Activated T-helper 1 cell treated with Interleukin-2 at 50 U/mL for 16 hours (primary cell): ENCODE results near the gene NPTXR.

Source experiments
- DNase-seq: peaks from one replicate; pipeline ENCODE4 v3.0.0-alpha.2; 2020; ENCODE audit warnings: low read depth

The NPTXR gene

DNA sequence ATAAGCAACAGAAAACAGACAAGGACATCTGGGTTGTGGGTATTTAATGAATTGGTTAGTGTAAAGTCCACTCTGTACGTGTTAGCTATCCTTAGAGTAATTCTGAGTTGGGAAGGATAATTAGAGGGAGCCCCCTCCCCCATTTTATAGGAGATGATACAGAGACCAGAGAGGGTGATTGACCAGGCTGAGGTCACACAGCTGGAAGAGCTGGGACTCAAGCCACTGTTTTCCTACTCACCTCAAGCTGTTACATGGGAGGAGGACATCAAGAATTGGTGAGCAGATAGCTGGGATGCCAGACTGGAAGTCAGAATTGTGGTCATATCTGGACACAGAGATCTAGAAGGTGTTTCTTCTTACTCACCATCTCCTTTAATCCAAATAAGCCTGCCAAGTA, 8.7 kb upstream of the NPTXR start:
- no peak for DNase-seq

DNA sequence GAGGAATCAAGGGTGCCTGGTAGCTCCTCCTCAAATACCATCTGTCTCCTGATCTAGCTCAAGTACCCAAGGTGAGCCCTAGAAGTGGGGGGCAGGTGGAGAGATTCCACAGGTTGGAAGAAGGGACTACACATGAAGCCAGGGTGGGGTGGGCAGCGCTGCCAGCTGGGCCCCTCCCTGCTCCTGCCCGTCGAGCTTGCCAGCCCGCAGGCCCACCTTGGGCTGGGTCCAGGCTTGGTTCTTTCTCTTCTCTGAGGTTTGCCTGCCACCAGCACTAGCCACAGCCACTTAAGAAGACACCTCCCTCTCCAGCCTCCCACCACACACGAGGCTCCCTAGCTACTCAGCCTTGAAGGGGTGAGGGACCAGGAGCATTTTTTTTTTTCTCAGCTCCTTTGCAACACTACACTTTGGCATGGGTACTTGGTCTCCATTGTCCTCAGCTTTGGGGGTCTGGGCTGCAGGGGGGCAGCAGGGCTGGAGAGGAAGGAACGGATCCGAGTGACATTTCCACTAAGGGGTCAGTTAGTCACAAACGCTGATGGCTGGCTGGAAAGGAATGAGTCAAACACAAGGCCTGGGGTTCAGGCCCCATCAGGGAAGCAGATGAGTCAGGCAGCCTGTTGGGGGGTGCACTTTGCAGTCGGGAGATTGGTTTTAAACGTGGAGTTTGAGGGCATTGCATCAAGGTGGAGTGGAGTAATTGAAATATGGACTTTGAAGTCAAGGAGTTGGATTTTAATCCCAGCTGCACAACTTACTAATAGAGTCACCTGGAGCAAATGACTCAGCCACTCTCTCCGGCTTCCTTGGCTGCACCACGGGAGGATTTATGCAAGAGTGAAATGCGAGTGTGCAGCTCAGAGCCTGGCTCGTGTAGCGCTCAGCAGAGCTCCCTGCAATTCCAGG, 7.4 kb upstream of the NPTXR start:
- no peak for DNase-seq

DNA sequence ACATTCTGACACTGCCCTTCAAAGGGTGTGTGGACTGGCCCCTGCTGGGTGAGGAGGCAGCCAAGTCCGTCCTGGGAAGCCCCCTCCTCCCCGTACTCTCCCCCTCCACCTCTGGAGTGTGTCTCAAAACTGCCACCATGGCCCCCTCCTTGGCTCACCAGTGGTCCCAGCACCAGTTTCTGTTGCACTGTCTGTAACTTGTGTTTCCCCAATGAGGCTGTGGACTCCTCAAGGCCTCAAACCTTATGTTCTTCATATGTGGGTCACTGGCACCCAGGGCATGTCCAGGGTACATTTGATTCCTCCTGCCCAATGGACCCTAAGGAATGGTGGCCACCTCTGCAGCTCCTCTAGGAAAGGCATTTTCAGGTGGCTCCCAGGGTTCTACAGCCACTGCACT, 6.6 kb upstream of the NPTXR start:
- DNase-seq, result no peak

DNA sequence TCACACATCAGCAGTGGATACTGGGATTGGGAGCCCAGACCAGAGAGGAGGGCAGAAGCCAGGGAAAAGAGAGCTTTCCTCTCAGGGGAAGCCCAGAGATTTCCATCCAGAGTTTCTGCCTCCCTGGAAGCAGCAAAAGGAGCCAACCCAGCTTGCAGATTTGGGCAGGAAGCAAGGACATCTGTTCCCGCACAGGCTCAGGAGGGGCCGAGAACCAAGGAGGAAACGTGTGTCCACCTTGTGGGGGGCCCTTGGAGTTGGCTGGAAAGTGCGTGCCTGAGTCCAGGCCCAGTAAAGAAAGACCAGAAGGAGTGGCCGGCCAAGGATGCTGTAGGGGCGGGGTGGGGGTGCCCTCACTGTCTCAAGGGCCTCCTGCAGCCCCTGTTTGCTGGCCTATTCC, 6.0 kb upstream of the NPTXR start:
- DNase-seq, result no peak

DNA sequence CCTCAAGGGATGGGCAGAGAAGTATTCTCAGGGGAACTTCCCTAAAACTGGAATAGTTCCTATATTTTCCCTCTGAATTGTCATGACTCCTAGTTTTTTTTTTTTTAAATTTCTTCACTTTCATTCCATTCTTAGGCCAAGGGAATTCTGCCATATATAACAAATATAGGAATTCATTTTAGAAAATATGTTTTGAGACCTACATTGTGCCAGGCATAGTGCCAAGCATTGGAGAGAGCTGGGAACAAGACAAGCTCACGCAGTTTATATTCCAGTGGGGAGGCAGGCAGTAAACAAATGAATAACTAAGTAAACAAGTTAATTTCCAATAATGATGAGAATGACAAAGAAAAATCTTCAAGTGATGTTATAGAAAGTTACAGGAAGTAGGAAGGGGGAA, 2.6 kb upstream of the NPTXR start:
- DNase-seq, result no peak

DNA sequence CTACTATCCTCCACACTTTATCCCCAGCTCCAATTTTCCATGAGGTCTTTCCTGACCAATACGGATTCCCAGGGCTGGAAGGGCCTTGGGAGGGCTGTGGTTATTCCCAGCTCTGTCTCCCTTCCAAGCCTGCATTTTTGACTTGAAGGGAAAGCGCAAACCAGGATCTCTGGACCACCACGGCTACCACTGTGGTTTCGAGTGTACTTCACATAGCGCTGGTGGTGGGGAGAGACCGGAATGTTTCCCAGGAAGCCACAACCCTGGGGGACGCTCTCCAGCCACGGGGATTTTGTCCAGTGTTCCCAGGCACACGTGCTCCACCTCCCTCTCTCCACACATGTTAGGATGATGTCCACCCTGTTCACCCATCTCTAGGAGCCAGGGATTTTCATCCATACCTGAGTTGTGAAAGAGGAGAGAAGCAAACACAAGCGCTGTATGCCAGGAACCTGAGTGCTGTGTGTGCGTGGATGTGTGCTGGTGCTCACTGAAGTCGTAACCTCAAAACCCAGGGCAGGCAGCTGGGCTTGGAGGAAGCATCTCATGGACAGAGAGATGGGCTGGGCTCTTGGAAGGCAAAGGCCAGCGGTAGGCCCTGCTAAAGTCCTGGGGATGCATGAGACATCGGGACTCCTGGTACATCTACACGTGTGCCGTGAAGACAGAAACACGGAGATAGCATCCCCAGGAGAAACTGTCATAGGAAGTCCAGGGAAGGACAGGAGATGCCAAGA, 1.3 kb upstream of the NPTXR start:
- DNase-seq, result no peak

DNA sequence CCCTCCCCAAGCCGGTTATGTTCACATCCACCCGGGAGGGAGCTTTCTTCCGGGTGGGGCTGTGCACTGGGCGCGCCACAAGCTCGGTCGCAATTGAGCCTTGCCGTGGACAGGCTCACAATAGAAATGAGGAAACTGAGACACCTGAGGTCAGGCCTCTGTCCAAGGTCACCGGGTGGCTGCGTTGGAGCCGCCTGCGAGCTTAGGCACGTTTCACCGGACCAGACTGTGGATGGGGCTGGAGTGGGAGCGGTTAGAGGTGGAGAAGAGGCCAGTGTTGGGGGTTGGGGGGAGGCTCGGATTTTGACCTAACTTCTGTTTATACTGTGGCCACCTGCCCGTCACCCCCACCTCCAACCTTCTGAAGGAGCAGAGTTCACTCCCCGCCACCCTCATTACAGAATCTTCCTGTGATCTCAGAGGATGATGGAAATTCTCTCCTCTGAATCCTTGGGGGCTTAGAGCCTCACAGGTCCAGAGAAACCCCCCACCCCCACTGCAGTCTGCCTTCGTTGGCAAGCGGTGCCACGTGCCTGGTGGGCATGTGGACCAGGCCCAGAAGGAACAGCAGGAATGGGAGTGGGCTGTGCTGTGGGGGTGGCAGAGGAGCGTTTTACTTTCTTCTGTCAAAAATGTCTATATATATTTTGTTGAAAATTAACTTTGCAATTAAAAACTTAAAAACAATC, 631 bp upstream of the NPTXR start:
- no peak for DNase-seq

DNA sequence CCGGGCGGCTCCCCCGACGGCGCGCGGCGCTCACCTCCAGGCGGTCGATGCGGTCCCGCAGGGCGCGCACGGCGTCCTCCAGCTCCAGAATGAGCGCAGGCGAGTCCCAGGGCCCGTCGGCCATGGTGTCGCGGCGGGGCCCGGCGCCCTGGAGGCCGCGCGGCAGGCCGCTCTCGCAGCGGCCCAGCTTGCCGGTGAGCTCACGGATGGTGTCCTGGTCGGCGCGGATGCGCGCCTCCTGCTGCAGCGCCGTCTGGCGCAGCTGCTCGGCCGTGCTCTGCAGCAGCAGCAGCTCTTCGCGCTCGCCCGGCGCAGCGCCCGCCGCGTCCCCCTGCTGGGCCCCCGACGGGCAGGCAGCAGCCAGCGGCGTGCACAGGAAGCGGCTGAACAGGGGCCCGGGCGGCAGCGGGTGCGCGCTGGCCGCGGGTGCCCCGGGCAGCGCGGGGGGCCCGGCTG, 599 bp downstream of the NPTXR start:
- peak; percentile 55 for DNase-seq

DNA sequence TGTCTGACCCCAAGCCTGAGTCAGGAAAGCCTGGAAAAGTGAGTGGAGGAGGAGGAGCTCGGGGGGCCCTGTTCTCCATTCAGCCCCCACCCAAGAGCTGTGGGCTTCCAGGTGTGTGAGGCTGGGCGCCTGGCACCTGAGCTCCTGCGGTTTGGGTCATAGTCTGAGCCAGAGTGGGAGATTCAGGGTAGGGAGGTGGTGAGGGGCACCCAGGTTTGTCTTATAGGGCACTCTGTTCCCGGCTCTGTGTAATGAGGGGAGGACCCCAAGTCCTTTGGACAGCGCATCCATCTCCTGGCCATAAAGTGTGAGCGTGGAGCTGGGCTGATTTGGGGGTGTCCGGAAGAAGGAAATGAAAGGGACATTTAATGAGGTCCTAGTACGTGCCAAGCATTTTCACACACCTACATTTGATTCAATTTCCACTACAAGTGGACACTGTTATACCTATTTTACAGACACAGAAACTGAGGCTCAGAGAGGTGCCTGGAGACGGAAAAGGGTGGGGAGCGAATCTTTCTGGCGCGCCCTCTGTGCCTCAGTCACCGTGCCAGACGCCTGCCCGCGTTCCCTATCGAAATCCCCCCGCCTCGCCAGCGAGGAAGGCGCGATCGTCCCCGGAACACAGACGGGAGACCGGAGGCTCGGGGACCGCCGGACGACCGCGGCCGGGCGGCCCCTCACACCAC, 1.2 kb downstream of the NPTXR start:
- no peak for DNase-seq

DNA sequence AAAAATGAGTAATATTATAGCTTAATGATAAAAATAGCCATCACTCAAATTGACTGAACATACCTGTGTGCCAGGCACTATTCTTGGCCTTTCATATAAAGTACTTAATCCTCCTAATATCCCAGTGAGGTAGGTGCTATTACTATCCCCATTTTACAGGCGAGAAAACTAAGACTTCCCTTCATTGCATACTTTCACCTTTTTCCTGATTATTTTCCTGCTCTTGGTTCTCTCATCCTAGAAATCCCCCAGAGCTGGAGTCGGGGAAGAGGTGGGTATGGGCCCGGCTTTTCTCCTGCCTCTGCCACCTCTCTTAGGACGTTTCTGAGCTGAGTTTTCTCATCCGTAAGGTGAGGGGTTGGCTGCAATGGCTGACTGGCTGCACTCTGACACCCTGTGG, 2.2 kb downstream of the NPTXR start:
- DNase-seq, result no peak

DNA sequence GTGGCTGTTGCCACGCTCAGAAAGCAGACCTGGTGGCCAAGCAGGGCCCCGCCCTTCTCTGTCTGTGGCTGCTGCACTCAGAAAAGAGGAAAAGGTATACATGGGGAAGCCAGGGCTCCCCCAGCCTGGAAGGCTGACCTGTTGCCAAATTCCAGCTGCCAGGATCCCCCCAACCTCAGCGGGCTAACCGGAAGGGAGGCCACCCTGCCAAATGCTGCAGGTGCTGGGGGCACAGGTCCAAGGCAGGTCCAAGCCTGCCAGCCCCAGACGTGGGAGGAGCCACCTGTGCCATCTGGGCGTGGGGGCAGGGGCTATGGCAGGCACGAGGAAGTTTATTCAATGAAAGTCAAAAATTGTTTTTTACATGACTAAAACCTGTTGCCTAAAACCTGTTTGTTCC, 2.6 kb downstream of the NPTXR start:
- DNase-seq, result no peak

DNA sequence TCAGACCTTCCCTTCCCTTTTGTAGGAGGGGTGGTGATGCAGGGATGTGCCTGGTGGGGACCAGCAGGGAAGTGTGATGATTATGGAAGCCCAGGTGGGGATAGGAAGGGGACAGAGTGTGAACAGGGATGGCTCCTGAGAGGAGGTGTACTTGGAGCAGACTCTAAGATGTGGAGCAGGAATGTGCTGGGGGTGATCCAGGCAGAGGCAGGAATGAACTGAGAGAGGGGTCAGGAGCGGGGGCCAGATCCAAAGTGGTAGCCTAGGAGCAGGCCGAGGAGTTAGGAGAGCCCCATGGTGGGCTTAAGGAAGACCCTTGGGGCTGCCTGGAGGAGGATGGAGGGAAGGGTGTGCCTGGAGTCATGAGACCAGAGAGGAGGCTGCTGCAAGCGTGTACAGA, 3.7 kb downstream of the NPTXR start:
- no peak for DNase-seq

DNA sequence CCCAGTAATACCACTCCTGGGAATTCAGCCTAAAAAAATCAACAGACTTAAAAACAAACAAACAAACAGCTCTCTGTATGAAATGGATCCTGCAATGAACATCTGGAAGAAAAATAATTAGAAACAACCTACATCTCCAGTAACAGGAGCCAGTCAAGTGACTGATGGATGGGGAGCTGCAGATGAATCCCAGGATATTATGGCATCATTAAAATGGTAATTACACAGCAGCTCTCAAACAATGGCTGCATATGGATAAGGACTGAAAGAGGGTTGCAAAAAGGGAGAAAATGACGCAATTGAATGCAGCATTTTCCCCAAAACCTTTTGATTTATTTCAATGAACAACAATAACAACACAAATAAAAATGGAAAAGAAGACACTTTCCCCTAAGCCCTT, 4.1 kb downstream of the NPTXR start:
- DNase-seq, result no peak

DNA sequence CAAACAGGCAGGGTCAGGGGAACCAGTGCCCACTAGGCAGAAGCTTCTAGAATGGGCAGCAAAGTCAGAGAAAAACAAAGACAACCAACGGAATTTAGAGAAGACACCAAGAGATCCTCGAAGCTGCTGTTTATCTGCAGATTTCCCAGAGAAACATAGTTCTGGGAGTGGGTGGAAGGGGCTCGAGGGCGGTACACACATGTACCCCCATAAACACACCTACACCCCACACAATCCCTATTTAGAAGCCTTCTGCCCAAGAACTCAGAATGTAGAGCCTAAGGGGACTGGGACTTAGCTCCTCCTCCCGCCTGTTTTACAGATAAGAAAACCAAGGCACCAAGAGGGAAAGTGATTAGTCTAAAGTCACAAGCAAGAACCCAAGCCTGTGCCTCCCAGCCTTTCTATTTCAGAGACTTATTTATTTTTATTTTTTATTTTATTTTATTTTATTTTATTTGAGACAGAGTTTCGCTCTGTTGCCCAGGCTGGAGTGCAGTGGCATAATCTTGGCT, 6.4 kb downstream of the NPTXR start:
- no peak for DNase-seq

DNA sequence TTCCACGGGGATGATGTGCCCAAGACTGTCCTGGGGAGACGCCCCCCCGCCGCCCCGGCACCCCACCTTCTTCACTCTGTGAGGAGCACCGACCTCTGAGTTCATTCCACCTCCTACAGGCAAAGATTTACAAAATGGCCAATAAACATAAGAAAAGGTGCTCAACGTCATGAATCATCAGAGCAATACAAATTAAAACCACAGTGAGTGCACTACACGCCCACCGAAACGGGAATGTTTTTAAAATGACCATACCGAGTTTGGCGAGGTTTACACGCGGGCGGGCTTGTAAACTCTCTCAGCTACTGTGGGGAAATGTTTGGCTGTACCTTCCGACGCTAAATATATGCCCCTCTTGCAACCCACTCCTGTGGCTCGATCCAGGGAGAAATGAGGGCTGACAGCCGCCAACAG, 7.9 kb downstream of the NPTXR start:
- no peak for DNase-seq

DNA sequence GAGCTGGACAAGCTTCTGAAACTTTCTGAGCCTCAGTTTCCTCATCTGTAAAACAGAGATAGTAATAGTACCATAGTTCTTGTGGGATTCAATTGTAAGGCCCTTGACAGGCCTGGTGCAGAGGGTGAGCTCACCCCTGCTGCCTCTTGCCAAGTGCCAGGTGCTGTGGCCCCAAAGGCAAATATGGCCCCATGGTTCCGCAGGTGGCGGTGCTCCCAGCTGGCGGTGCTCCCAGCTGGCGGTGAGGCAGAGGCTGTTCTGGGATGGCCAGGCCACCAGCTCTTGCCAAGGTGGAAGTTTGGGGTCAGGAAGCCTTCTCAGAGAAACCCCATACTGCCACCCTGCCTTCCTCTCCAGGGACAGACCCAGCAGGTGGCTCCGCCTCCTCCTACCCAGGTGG, 8.8 kb downstream of the NPTXR start:
- DNase-seq, result no peak

DNA sequence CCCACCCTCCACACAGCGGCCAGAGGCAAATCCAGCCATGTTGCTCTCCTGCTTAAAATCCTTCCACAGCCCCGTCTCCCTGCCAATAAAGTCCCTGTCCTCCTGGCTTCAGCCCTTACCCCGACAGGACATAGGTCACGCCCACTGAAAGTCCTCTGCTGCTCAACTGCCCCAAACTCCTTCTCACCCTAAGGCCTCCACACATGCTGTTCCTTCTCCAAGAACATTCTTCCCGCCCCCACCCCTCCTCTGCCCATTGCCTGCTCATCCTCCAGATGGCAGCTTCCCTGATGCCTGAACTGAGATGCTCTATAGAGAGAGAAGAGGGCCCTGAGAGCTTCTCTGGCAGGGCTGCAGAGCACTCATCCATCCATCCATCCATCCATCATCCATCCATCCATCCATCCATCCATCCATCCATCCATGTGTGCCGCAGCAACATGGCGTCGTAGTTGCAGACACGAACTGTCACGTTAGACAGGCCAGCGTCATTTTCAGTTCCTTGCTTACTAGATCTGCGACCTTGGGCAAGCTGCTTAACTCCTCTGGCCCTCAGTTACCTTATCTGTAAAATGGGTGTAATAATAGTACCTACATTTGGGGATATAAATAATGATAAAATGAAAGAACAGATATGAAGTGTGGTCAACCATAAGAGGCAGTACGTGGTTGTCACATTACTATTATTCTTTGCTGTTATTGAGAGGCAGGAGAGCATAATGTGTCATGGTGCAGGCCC, 9.4 kb downstream of the NPTXR start:
- no peak for DNase-seq

DNA sequence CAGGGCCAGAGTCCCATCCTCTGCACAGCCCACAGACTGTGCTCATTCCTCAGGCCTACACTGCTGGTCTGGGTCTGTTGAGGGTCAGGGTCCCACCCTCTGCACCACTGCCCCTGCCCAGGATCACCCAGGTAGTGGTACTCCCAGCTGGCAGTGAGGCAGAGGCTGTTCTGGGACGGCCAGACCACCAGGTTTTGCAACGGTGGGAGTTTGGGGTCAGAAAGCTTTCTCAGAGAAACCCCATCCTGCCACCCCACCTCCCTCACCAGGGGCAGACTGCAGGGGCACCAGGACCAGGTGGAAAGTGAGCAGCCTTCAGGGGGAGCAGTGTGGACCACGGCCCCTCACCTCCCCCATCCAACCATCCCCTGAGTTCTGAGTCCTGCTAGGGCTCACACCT, 10.8 kb downstream of the NPTXR start:
- no peak for DNase-seq

DNA sequence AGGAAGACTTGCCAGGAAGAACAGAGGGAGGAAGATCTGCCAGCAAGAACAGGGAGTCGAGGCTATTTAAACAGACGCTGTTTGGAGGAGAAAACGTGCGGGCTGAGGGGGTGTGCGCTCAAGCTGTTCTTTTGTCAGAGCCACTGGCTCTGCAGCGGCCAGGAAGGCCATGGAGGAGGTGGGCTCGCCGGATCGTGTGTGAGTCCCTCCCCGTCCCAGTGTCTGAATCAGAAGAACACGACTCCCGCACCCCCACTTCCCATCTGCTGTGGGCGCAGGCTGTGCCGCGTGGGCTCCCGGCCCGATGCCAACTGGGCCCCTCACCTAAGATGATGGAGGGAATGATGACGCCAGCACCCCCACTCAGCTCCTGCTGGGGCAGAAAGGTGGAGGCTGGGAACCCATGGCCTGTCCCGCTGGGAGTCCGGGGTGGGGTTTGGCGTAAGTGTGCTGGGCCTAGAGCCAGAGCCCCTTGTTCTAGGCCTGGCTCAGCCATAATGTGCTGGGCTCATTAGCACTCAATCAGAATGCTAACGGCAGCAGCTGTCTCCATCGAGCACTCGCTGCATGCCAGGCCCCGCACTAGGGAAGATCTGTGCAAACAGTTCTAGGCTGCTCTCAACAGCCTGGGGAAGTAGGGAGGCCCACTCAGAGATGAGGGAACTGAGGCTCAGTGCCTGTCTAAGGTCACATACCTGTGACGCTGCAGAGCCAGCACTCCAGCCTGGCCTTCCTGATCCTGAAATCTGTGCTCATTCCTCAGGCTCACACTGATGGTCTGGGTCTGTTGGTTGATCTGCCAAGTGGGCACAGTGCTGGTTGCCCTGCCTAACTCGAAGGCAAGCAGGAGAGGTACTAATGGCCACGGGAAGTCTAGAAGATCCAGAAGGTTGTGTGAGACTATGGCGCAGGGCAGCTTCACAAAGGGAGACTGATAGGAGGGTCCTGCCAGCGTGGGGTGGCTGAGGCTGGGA, 11.5 kb downstream of the NPTXR start:
- no peak for DNase-seq
